Ramos (cell line): ENCODE results near the gene TMED6.
"Not testable (repeated sequence)": the region's sequence is repeated elsewhere in the genome, so short reads cannot be mapped to it uniquely, and the experiment has no call there.

Experiments used
- in situ Hi-C: fragments of 300-500 bp; cut with MboI; formaldehyde crosslinking; loops from one replicate; pipeline ENCODE4 v1.14.3; 2022; ENCODE audit warnings: low sequenced_read_pairs; ENCODE audit not compliant: unreplicated experiment

TMED6 gene

GRCh38 chr16:69363281-69363717 lies 11.7 kb upstream of the TMED6 start:
- in situ Hi-C loops, result no loop called here

GRCh38 chr16:69360070-69360469 lies 8.5 kb upstream of the TMED6 start:
- in situ Hi-C loops, result not testable (repeated sequence)

GRCh38 chr16:69350536-69351133 lies 951 bp downstream of the TMED6 start:
- in situ Hi-C loops, result no loop called here

GRCh38 chr16:69349536-69349935 lies 2.0 kb downstream of the TMED6 start:
- in situ Hi-C loops, result no loop called here

- in situ Hi-C loops, result no loop called here
These were observed 3.4 kb downstream of the TMED6 start for GRCh38 chr16:69348222-69348621.

GRCh38 chr16:69346683-69347082 lies 4.9 kb downstream of the TMED6 start:
- in situ Hi-C loops, result no loop called here

- in situ Hi-C loops, result no loop called here
These were observed 5.7 kb downstream of the TMED6 start for GRCh38 chr16:69345923-69346322.

- in situ Hi-C loops, result no loop called here
These were observed 7.4 kb downstream of the TMED6 start for GRCh38 chr16:69344171-69344570.

- in situ Hi-C loops, result no loop called here
These were observed 11.4 kb downstream of the TMED6 start for GRCh38 chr16:69340095-69340644.

GRCh38 chr16:69339289-69340094 lies 12.1 kb downstream of the TMED6 start, which contains the start of the genes COG8 and NIP7:
Gene COG8, minus strand, starts transcription at chr16:69339564. Its CDS starts 12 bp downstream, at chr16:69339552.
Gene NIP7, plus strand, starts transcription at chr16:69339772. Its CDS starts 58 bp downstream, at chr16:69339830.
- in situ Hi-C loops, result no loop called here

- in situ Hi-C loops, result no loop called here
These were observed 12.9 kb downstream of the TMED6 start for GRCh38 chr16:69338557-69339288.

- in situ Hi-C loops, result no loop called here
These were observed 16.9 kb downstream of the TMED6 start for GRCh38 chr16:69334696-69335095.

- in situ Hi-C loops, result no loop called here
These were observed 21.1 kb downstream of the TMED6 start, which contains the start of gene PDF for GRCh38 chr16:69330286-69331109. Gene PDF, minus strand, starts transcription at chr16:69330588. Its CDS starts 18 bp downstream, at chr16:69330570.

- in situ Hi-C loops, result no loop called here
These were observed 22.0 kb downstream of the TMED6 start for GRCh38 chr16:69329369-69330285.

- in situ Hi-C loops, result no loop called here
These were observed 22.7 kb downstream of the TMED6 start for GRCh38 chr16:69328854-69329316.

- in situ Hi-C loops, result no loop called here
These were observed 23.8 kb downstream of the TMED6 start for GRCh38 chr16:69327585-69328310.

GRCh38 chr16:69326172-69326873 lies 25.3 kb downstream of the TMED6 start:
- in situ Hi-C loops, result no loop called here
